Stromal cell of bone marrow (primary cell): ENCODE data around the gene HOXA5.

Experiments
- DNase-seq: peaks from one replicate; pipeline ENCODE4 v3.0.0-alpha.2; 2012; ENCODE audit warnings: low read depth

HOXA5 gene

DNA sequence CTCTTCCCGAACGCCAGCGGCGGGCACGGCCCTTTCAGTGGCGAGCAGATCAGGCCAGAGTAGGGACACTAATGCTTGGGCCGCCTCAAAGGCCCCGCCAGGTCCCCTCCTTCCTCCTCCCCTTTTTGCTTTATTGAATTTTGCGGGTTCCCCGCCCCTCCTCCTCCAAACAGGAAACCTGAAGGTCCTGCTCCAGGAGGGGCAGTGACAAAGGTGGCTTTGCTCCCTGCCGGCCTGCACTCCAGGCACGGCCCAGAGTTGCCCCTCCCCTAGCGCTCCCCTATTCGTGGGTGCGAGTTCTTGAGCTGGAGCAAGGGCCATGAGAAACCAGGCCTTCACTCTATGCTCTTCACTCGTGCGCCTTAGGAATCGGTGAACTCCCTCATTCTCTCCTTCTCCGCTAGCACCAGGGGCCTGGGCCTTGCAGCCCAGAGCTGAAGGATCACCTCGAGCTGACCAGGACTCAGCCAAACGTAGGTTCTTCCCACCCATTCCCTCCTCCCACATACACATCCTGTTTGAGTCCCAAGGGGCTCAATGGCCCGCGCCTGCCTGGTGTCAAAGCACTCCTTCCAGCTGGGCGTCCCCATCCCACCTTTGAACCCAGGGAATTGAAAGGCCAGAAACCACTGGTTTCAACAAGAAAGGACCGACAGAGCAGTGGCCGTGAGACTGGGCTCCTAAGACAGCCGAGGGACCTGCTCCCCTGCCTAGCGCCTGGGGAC is 4.7 kb upstream of the HOXA5 start:
- no peak for DNase-seq

DNA sequence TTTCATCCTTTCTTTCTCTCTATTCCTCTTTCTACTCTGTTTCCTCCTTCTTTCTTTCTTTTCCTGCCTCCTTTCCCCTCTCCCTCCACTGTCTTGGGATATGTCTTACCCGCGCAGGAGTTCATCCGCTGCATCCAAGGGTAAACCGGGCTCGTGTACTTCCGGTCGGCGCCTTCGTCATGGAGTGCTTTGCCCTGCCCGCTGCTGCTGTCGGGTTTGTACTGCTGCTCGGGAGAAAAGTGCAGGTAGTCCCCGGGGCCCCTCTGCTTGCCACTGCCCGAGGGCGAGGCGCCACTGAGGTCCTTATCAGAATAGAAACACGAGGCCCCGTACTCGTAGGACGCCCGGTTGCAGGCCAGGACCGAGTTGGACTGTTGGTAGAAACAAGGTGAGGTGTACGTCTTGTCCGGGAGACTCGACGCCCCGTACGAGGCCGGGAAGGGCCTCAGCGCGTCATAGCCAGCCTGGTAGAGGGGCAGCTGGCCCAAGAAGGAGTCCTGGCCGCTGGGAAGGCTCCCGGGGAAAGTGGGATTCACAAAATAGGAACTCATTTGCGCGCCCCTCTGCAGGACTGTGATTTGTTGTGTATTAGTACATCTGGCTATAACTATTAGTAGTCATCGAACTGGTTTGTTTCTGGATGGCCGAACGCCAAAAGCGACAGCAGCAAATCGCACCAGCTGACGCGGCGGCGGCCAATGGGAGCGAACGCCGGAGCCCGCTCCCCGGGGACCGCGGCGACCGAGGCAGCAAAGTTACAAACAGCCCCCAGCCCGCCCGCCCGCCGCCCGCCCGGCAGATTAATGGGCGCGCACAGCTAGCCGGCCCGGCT is 3.9 kb upstream of the HOXA5 start, which contains the start of gene HOXA6:
HOXA6 (minus strand) TSS at position 576 of the 832 bp plus-strand sequence; CDS start at position 551, 25 bp downstream.
- DNase-seq: no peak

DNA sequence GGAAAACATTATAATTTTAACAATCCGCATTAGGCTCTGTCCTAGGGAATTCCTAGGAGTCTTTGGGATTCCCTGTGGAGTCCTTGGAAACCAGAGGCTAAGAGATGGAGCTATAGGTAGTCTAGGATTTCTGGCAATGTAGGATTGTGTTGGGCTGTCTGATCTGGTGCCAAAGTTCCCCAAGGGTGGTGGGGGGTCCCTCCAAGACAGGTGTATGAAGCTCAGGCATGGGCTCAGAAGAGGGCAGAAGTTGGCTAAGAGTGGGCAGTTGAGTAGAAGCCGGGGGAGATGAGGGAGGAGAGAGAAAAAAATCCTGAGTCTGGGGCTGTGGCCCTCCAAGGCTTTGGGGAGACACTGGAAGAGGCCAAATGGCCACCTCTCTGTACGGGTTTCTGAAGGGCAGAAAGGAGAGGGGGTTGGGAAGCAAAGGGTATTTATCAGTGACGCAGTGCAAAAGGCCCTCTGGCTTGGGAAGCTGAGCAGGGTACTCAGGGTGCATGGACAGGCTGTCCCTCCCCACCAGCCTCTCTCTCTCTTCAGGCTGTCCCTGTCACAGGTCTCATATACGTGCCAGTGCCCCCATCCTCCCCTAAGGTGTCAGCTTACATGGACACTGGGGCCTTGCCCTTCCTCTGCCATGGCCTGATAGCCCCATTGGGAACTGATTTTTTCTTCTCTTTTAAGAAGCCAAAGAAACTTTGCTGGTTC is 3.2 kb upstream of the HOXA5 start:
- DNase-seq: no peak

DNA sequence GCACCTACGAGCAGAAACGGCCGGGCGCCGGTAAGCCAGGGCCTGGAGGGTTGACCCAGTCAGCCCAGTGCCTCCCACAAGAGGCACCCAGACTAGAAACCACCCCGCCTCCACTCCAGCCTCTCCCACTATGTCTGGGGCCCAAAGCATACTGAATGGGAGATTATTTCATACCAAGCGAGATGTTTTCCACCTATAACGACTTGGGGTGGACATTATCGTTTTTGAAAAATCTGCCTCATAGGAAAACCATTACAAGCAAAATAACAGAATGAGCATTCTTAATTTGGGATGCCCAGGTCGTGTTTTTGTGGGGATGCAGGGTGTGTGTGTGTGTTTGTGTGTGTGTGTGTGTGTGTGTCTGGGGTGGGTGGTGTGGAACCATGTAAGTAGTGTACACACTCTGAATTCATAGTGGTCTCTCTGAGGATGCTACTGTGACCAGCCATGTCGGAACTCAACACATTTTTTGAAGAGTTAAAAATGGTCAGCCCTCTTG is 2.5 kb upstream of the HOXA5 start:
- no peak for DNase-seq

DNA sequence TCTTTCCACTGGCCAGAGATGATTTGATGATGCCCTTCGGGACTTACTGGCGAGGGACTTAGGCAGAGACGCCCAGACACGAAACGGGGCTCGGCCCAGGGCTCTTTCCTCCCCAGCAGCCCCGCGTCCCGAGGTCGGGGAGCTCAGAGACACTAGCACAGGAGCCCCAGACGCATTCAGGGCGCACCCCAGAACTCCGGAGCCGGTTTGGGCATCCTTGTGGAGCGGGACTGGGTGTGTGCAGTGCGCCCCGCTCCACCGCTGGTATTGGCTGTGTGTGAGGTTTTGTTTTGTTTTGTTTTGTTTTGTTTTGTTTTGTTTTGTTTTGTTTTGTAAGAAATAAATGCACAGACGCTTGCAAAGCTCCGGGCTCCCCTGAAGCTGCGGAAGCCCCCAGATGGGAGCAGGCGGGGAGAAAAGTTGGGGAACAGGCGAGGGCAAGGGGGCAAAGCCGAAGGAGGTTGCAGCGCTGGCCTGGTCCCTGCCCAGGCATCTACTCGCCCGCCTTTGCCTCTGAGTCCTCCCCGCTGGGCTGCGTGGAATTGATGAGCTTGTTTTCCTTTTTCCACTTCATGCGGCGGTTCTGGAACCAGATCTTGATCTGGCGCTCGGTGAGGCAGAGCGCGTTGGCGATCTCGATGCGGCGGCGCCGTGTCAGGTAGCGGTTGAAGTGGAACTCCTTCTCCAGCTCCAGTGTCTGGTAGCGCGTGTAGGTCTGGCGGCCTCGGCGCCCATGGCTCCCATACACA is 1.9 kb upstream of the HOXA5 start:
- no peak for DNase-seq

DNA sequence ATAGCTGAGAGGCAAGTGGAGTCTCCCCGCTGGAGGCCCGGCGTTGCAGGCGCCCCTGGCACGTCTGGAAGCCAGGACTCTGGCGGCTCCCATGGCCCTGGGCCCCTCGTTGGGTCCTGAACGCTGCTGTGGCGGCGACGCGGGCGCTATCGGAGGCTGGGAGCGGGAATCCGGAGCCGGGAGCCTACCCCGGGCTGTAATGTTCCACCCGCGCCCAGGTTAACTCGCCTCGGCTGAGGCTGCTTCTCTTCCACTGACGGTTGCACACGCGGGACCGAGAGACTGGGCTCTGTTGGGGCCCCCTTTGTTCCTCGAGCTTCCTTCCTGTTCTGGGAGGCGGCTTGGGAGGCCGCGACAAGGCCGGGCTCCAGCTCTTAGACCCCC is 1.3 kb upstream of the HOXA5 start:
- no peak for DNase-seq

DNA sequence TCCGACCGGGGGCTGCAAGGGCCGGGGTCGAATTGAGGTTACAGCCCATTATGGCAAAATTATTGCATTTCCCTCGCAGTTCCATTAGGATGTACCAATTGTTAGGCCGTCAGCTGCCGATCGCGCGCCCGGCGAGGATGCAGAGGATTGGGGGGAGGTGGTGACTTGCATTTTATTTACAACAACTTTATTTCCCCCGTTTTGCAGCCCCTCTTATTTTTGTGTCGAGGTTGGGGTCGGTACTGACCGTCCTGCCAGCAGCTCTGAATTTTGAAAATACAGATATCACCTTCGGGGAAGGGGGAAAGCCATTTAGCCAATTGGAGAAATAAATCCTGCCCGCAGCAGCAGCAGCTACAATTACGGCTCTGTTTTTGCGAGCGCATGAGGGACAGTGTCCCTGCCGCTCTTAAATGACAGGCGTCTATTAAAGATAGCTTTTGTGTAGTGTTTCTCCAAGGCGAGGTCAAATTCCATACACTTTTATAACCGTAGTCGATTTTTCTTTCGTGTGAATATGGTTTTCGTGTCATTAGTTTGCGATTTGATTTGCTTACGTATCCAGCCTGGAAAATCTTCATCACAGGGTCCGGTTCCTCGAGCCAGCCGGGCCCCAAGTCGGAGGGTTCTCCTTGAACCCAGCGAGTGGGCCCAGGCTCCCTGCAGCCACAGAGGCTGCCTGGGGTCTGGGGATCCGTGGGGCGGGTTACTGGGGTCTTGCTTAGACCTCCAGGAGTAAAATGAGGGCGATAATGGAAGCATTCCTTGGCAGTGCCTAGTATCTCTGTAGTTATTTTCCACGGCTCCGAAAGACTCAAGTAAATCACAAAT is 684 bp upstream of the HOXA5 start:
- DNase-seq: no peak

DNA sequence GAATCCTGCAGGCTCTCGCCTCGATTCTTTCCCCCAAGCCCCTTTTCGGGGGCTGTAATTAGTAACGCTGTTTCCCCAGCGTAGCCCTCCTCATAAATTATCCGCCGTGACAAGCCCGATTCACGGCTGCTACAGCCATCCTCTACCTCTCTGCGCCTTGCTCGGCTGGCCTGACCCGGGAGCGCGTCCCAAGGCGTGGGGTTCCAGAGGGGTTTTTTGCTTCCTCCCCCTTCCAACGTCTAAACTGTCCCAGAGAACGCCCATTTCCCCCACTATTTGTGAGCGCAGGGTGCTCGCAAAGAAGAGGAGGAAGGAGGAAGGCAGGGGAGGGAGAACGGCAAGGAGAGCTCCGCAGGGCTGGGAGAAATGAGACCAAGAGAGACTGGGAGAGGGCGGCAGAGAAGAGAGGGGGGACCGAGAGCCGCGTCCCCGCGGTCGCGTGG is 880 bp downstream of the HOXA5 start:
- no peak for DNase-seq

DNA sequence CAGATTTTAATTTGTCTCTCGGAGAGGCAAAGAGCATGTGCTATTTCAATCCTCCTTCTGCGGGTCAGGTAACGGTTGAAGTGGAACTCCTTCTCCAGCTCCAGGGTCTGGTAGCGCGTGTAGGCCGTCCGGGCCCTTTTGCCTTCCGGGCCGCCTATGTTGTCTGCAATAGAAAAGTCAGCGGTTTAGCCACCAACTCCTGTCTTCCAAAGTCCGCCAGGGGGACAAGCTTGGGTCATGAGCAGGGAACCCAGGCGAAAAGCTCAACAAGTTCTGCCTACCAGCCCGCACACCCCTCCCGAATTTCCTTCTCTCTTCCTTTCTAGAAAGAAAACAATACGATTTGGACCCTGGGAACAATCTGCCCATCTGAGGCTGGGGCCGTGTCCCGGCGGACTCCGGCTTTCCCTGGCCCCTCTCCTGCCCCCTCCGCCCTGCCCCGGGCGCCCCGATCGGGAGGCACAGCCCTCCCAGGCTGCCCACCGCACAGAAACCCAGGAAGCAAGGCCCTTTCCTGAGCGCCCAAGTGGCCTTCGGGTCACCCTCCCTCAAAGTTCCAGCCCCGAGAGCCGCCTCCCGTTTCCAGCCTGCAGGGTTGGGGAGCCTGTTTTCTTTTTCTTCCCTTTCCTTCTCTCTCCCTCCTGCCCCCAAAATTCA is 1.4 kb downstream of the HOXA5 start:
- DNase-seq: no peak

DNA sequence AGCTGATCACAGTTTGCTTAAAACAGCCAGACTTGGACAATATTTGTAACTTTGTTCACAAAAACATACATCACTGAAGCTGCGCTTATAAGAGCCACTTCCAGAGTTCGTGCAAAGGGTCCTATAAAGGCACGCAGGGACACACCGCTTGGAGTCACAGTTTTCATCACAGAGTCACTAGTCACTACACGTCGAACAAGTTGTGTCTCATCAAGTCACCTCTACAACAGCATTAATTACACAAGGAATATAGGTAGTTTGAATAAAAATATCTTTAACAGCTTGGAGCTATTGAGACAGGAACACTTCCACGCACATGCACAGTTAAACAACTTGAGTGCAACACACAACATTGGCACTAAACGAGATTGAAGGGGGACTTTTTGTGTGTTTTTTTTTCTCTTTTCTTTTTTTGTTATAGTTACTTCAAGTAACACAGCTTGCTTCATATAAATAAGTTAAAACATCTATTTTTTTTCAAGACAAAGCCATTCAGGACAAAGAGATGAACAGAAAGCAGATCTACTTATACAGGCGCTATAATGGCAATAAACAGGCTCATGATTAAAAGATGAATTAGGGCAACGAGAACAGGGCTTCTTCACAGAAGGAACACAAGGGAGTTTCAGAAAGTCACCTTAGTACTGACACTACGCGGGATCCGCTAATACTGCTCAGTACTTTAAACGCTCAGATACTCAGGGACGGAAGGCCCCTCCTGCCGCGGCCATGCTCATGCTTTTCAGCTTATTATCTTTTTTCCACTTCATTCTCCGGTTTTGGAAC is 2.2 kb downstream of the HOXA5 start:
- no peak for DNase-seq

DNA sequence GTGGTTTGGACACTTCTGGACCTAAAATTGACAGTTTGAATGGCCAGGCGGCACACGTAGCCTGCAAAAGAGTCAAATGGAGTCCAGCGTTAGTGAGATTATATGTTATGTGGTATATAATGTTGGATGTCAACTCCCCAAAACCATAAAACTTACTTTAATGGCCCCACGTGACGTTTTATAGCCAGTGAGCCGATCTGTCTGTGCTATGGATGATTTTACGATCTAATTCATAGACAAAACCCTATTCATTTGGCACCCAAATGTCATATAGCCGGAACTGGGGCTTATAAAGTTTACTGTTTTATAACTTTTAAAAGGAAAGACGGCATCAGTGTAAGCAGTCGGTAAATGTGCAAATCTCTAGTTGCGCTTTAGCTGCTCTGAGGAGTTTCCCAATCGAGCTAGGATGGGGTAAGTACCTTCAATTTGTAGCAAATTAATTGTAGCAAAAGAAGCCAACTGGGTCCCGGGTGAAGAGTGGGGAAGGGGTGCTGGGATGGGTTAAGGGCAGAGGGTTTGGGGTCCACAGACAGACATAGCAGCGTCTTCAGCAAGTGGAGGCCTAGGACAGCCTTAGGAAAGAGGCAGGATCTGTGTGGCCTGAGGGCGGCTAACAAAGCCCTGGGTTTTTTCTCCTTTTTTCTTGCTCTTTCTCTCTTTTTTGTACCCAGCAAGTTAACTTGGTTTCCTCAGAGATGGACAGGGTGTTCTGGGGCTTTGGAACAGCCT is 3.2 kb downstream of the HOXA5 start:
- no peak for DNase-seq

DNA sequence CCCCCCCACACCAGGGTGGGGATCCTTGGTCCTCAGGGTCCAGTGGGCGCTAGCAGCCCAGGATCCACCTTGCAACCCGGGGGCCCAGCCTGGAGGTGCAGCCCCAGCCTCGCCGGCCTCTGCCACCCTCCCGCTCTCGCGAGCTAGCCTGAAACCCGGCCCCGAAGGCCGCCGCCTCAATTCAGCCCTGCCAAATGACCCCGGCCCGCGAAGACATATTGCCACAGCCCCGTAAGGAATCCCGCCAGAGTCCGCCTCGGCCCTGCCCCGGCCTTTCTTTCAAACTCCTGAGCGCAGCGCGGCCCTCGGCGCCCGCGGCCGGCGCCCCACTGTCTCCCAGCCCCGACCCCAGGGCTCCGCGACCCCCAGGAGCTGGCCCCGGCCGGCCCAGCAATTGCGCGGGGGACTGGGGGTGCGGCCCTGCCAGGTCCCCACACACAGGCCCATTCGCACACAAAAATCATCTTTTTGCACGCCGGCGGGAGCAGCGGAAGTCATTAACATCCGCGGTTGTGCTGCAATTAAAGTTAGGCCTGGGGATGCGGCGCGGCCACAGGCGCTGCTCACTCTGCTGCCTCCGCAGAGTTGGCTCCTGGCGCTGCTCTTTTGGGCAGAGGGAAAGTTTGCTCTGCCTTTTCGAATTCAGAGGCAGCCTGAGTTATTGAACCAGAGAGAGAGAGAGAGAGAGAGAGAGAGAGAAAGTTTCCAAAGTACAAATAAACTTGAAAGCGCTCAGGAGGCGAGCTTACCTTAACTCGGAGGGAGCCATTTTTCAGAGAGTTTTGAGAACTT is 4.0 kb downstream of the HOXA5 start:
- no peak for DNase-seq

DNA sequence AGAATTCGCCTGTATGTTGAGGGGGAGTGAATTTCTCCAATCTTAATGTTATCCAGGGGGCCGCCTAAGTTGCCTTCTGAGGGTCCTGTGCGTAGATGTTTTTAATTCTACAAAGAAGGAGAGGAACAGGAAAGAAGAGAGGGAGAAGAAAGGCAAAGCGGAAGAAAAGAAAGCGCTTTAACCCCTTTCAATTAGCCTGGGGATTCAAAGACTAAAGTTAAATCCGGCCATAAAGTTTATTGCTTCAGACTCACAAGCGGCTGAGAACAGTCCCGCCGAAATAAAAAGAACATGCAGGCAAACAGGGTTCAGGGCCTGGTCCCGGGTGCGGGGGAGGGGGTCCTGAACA is 4.5 kb downstream of the HOXA5 start:
- no peak for DNase-seq

DNA sequence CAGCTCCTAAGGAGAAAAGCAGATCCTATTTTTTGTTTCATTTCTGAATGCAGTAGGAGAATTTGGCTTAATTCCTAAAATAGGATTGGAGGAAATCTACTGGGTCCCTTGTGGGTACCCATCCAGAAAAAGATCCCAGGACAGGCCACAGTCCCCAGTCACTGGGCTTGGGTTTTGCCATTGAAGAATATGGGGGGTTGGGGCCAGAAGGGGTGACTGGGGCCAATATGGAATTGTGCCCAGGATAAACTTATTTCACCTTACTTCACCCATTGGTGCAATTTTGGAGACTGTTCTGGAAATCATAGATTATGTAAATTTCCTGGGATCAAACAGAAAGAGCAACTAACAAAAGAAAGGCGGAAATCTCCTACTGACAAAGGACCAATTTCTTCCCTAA is 5.0 kb downstream of the HOXA5 start:
- DNase-seq: no peak

DNA sequence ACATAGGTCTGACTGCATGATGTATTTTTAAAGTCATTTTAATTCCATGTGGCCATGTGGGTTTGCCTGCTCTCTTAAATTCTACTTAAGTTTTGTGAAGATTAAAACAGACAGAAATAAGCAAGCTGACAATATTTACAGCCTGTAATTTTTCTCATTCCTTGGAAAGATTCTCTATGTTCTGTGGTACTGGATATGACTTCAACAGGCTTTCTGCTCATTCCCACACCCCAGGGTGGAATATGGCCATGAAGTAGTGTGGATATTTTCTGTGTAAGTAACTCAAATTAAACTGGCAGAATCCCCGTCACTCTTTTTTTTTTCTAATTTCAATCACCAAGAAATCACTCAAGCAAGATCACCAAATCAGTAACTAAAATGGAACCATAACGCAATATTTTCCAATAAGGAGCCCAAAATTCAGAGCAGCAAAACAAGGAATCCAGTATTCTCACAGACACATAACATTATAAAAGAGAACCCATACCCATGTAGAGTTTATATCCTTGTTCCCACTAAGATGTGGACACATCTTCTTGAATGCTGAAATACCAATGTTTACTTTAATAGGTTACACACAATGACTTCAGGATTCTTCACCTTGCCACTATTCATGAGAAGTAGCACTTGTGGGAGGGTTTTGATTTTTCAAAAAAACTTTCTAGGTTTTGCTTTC is 5.7 kb downstream of the HOXA5 start:
- DNase-seq: no peak

DNA sequence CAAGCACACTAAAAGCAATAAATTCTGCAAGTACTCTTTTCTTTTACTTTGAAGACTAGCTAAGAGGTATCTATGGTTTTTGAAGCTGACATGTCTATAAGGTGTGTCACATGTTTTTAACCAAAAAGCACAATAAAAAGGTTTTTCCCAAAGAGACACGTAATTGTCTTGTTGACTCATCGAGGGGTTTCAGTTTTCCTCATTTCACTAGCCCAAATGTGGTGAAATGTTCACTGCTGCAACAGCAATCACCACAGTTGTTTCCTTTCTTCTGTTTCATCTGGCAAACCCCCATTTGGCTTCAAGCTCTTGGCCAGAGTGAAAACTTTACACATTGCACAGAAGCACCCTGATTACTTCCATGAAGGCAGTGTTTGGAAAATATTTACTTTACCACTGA is 9.1 kb downstream of the HOXA5 start:
- peak; percentile 97 for DNase-seq

DNA sequence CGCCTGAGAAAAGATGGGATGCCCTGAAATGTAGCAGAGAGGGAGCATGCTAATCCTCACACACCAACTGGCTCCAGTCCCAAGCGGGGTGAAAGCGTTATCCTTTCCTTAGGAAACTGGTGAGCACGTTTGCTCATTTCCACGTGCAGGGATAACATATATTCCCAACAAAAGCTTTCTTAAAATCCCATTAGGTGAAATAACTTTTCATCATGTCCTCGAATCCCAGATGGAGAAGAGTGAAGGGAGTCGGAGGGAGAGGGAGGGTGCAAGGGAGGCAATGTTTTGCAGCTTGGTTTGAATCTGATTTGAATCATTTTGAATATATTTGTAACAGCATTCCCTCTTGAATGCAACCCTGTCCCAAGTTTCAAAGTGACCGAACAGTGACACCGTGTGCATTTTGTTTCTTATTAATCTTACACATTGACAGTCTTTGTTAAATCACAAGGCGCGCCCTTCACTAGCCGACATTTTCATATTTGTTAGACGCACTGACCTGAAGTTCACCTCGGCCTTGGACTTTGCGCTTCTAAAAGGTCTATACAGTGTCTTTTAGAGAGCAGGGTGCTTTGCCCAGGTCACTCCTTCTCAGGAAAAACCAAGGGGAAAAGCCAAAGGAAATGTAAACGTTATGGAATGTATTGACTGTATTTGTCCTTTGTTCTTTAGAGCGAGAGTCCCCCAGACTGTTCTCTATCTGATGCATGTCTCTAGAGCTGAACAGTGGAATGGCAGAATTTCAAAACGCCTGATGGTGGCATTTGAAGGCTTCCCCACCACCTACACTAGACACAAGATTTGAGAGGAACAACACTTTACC is 9.9 kb downstream of the HOXA5 start:
- no peak for DNase-seq
